MM.1S (cell line): ENCODE results near the gene ANXA9.
A peak's percentile ranks its signal among the peaks of the same experiment; 100 is the strongest.

Source experiments
- DNase-seq: peaks from one replicate; pipeline ENCODE4 v3.0.0-alpha.2; 2015
- H2AFZ ChIP-seq: fragments of 300-600 bp; sonication (generic); 2 replicates; pipeline ENCODE4 v1.6.0; 2016; ENCODE audit warnings: antibody characterized with exemption, low read length
- H3F3A ChIP-seq: fragments of 300-600 bp; sonication (generic); 2 replicates; pipeline ENCODE4 v1.6.1; 2016; ENCODE audit warnings: mild to moderate bottlenecking, antibody characterized with exemption, low read length, moderate library complexity, mixed read lengths; ENCODE audit not compliant: insufficient read depth
- H3K27ac ChIP-seq: fragments of 300-600 bp; sonication (generic); 2 replicates; pipeline ENCODE4 v1.5.1; 2016; ENCODE audit warnings: mild to moderate bottlenecking, low read length
- H3K27me3 ChIP-seq: fragments of 300-600 bp; sonication (generic); replicated peaks from 2 replicates; pipeline ENCODE4 v1.6.0; 2016; ENCODE audit warnings: low read length; ENCODE audit not compliant: insufficient read depth
- H3K36me3 ChIP-seq: fragments of 300-600 bp; sonication (generic); replicated peaks from 2 replicates; pipeline ENCODE4 v1.6.1; 2016; ENCODE audit warnings: mild to moderate bottlenecking, low read length, mixed read lengths; ENCODE audit not compliant: insufficient read depth
- H3K4me1 ChIP-seq: fragments of 300-600 bp; sonication (generic); 2 replicates; pipeline ENCODE4 v1.6.1; 2016; ENCODE audit warnings: low read length, mixed read lengths
- H3K4me2 ChIP-seq: fragments of 300-600 bp; sonication (generic); 2 replicates; pipeline ENCODE4 v1.6.0; 2016; ENCODE audit warnings: low read depth, low read length
- H3K4me3 ChIP-seq: fragments of 300-600 bp; sonication (generic); 2 replicates; pipeline ENCODE4 v1.5.1; 2016; ENCODE audit warnings: low read length, mixed read lengths
- H3K79me2 ChIP-seq: fragments of 300-600 bp; sonication (generic); 2 replicates; pipeline ENCODE4 v1.6.1; 2016; ENCODE audit warnings: mixed run types, low read length, mixed read lengths
- H3K9ac ChIP-seq: fragments of 300-600 bp; sonication (generic); 2 replicates; pipeline ENCODE4 v1.6.1; 2016; ENCODE audit warnings: low read length, mixed read lengths
- H3K9me2 ChIP-seq: fragments of 300-600 bp; sonication (generic); replicated peaks from 2 replicates; pipeline ENCODE4 v1.6.1; 2016; ENCODE audit warnings: mild to moderate bottlenecking, low read length, mixed read lengths; ENCODE audit not compliant: insufficient read depth
- H3K9me3 ChIP-seq: fragments of 300-600 bp; sonication (generic); replicated peaks from 2 replicates; pipeline ENCODE4 v1.6.1; 2016; ENCODE audit warnings: mild to moderate bottlenecking, low read length, mixed read lengths; ENCODE audit not compliant: insufficient read depth
- H4K20me1 ChIP-seq: fragments of 300-600 bp; sonication (generic); 2 replicates; pipeline ENCODE4 v1.6.1; 2016; ENCODE audit warnings: mild to moderate bottlenecking, low read length, moderate library complexity, mixed read lengths; ENCODE audit not compliant: insufficient read depth
- EZH2 ChIP-seq: fragments of 300-600 bp; sonication (generic); optimal IDR thresholded peaks from 2 replicates; pipeline ENCODE3; 2017; ENCODE audit warnings: low read depth, mild to moderate bottlenecking, antibody characterized with exemption, low read length, mixed read lengths
- EZH2phosphoT487 ChIP-seq: fragments of 300-600 bp; sonication (generic); IDR thresholded peaks from 2 replicates; pipeline ENCODE4 v1.6.1; 2018; ENCODE audit warnings: antibody characterized with exemption, low read length
- TF ChIP-seq, protein P1 (sequence below): fragments of 300-600 bp; sonication (generic); IDR thresholded peaks from 2 replicates; pipeline ENCODE4 v1.5.1; 2016; ENCODE audit warnings: antibody characterized with exemption, low read length, mixed read lengths

Gene ANXA9

DNA sequence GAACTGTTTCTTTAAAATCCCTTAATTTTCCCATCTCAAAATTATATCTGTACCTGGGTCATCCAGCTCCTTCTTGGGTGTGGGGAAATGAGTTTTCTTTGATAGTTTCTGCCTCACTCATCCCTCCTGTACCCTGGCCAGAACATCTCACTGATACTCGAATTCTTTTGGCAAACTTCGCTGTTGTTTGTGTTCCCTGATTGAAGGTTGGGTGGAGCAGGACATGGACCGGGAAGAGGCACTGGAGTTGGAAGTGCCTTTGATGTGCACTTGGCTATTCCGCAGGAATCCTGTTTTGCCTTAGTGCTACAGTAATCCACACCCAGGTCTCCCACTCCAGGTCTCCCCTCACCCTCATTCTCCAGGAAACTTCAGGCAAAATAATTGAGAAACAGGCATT, 13.4 kb downstream of the ANXA9 start:
- Histone ChIP-seq H3K36me3 (no peaks in the 10 kb centered on the region), H3K9me2 (no peaks in the 10 kb centered on the region), H3K27me3 (no peaks in the 10 kb centered on the region), H2AFZ (peak overlapping the region; percentile 85), H3K27ac (no peak overlapping the region), H3K4me2 (peak overlapping the region; percentile 77), H3K9ac (peak overlapping the region; percentile 21; the same call in 1 of the 2 replicates), H3K79me2 (no peaks in the 10 kb centered on the region), H3K4me3 (peak overlapping the region; percentile 43), H3K4me1 (peaks cover 5% of the 10 kb centered on the region), H3F3A (no peaks in the 10 kb centered on the region), H4K20me1 (no peaks in the 10 kb centered on the region), H3K9me3 (no peaks in the 10 kb centered on the region)
- DNase-seq: peak; percentile 11
- TF ChIP-seq, protein P1, sequence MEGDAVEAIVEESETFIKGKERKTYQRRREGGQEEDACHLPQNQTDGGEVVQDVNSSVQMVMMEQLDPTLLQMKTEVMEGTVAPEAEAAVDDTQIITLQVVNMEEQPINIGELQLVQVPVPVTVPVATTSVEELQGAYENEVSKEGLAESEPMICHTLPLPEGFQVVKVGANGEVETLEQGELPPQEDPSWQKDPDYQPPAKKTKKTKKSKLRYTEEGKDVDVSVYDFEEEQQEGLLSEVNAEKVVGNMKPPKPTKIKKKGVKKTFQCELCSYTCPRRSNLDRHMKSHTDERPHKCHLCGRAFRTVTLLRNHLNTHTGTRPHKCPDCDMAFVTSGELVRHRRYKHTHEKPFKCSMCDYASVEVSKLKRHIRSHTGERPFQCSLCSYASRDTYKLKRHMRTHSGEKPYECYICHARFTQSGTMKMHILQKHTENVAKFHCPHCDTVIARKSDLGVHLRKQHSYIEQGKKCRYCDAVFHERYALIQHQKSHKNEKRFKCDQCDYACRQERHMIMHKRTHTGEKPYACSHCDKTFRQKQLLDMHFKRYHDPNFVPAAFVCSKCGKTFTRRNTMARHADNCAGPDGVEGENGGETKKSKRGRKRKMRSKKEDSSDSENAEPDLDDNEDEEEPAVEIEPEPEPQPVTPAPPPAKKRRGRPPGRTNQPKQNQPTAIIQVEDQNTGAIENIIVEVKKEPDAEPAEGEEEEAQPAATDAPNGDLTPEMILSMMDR: no peak
- no peak for TF ChIP-seq EZH2phosphoT487

- H3K79me2 ChIP-seq: no peaks in the 10 kb centered on the region
- peak overlapping the region; percentile 21; the same call in 1 of the 2 replicates for H3K9ac ChIP-seq
- no peak overlapping the region for H3K27ac ChIP-seq
- no peaks in the 10 kb centered on the region for H3K27me3 ChIP-seq
- H3K4me2 ChIP-seq: peak overlapping the region; percentile 77
- peak; percentile 31 for DNase-seq
- no peaks in the 10 kb centered on the region for H3K36me3 ChIP-seq
- no peaks in the 10 kb centered on the region for H3K9me3 ChIP-seq
- no peaks in the 10 kb centered on the region for H4K20me1 ChIP-seq
- H3F3A ChIP-seq: no peaks in the 10 kb centered on the region
- H3K4me3 ChIP-seq: peak overlapping the region; percentile 43
- peaks cover 5% of the 10 kb centered on the region for H3K4me1 ChIP-seq
- no peaks in the 10 kb centered on the region for H3K9me2 ChIP-seq
- H2AFZ ChIP-seq: peak overlapping the region; percentile 85
- no peak for TF ChIP-seq EZH2phosphoT487
- TF ChIP-seq EZH2: no peak
- TF ChIP-seq, protein P1: peak; percentile 78
Observed at GRCh38 chr1:150995896-150996295, 13.8 kb downstream of the ANXA9 start.

- no peak overlapping the region for H3K4me3 ChIP-seq
Observed at GRCh38 chr1:150997126-150997872, 15.2 kb downstream of the ANXA9 start.

More at GRCh38 chr1:150997126-150997872, 15.2 kb downstream of the ANXA9 start:
- H3K27me3 ChIP-seq: no peaks in the 10 kb centered on the region
- H3F3A ChIP-seq: no peaks in the 10 kb centered on the region
- H3K4me1 ChIP-seq: peaks cover 5% of the 10 kb centered on the region
- no peak overlapping the region for H3K9ac ChIP-seq
- H2AFZ ChIP-seq: no peak overlapping the region
- H4K20me1 ChIP-seq: no peaks in the 10 kb centered on the region
- no peaks in the 10 kb centered on the region for H3K79me2 ChIP-seq
- DNase-seq: no peak
- TF ChIP-seq EZH2phosphoT487 (no peak), EZH2 (no peak)
- TF ChIP-seq, protein P1: no peak
- H3K9me3 ChIP-seq: no peaks in the 10 kb centered on the region
- no peaks in the 10 kb centered on the region for H3K9me2 ChIP-seq
- no peak overlapping the region for H3K4me2 ChIP-seq
- H3K36me3 ChIP-seq: no peaks in the 10 kb centered on the region
- H3K27ac ChIP-seq: no peak overlapping the region
